Activated naive CD4-positive, alpha-beta T cell (primary cell): ENCODE results near the gene SLC15A1.

Source experiments
- DNase-seq, 4 experiments: peaks; one replicate each; lab custom pipeline; 2025; lab: John Stamatoyannopoulos, UW

SLC15A1 gene

GRCh38 chr13:98751367-98751782, 1.1 kb downstream of the SLC15A1 start:
- DNase-seq = no peak

GRCh38 chr13:98749501-98749900, 3.0 kb downstream of the SLC15A1 start:
- DNase-seq = no peak

DNA sequence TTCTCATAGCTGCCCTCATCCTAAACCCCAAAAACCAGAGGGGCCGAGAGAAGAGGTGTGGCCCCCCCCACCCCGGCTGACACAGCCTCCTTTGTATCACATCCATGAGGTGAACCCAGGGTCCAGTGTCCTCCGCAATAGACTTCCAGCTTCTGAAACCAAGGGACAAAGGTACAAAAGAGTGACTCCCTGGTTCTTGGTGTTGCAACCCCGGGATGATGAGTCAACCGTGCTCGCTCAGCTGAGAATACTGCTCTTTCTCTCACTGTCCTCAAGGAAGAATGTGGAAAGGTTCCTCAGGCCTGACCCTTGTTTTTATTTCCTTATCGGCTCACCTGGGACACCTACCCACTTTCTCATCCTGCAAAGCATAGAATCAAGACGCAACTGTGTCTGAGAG, 5.5 kb downstream of the SLC15A1 start:
- no peak for DNase-seq

- no peak for DNase-seq
Observed at GRCh38 chr13:98743377-98743776, 9.1 kb downstream of the SLC15A1 start.

DNA sequence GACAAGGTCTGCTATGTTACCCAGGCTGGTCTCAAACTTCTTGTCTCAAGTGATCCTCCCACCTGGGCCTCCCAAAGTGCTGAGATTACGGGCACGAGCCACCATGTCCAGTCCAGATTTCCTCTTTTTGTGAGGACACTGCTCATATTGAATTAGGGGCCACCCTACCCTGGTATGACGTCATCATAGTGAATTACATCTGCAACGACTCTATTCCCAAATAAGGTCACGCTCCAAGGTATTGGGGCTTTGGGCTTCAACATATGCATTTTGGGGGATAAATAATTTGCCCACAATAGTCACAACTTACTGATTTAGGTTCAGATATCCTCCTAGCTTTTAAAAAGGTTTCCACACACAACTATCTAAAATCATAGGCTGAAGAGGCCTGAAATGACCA, 9.5 kb downstream of the SLC15A1 start:
- DNase-seq = no peak

- no peak for DNase-seq
Observed at GRCh38 chr13:98741741-98742435, 10.6 kb downstream of the SLC15A1 start.

DNA sequence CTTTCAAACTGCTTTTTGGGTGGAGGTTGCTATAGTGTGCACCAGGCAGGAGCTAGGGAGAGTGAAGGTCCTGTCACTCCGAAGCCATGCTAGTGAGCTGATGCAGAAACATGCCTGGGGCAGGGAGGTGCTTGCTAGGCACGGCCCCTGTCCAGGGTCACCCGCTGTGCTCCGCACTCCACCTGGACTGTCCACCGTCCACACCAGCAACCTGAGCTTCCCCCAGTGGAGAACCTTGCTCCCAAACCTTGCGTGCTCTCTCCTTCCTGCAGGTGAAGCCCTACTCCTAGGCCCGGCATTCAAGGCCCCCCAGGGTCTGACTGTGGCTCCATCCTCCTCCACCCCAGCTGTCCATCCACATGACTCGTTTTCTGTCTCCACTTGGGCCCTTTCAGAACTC, 12.3 kb downstream of the SLC15A1 start:
- no peak for DNase-seq

DNA sequence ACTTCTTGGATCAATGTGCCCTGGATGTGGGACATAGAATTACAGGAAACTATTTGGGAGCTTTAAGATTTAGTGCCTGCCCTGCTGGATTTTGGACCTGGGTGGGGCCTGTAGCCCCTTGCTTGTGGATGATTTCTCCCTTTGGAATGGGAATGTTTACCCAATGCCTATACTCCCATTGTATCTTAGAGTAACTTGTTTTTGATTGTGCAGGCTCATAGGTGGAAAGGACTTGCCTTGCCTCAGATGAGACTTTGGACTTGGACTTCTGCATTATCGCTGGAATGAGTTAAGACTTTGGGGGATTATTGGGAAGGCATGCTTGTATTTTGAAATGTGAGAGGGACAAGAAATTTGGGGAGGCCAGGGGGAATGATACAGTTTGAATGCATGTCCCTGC, 13.5 kb downstream of the SLC15A1 start:
- no peak for DNase-seq

DNA sequence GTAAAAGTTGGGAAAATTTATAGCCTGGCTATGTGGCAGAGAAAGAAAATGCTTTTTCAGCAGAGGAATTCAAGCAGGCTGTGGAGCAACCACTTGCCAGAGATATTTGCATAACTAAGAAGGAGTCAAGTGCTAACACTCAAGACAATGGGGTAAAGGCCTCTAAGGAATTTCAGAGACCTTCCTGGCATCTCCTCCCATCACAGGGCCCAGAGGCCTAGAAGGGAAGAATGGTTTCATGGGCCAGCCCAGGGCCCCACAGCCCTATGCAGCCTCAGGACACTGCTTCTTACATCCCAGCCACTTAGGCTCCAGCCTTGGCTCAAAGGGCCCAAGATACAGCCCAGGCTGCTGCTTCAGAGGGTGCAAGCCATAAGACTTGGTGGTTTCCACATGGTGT, 14.3 kb downstream of the SLC15A1 start:
- no peak for DNase-seq

DNA sequence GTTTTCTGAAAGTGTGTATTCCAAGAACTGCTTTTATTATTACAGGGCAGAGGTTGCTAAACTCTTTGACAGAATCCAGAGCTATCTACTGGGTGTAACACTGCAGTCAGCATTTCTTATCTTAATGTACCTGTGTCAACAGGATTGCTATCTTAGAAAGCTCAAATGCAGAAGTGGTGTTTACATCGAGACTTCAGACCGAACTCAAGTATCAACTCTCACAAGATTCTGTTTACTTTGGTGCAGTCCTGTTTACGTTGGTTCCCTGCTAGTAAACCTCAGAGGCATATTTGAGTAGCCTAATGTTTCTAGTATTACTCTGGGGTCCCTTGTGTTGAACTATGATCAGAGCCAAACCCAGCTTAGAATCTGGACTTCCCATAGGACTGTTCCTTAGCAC, 20.5 kb downstream of the SLC15A1 start:
- no peak for DNase-seq

DNA sequence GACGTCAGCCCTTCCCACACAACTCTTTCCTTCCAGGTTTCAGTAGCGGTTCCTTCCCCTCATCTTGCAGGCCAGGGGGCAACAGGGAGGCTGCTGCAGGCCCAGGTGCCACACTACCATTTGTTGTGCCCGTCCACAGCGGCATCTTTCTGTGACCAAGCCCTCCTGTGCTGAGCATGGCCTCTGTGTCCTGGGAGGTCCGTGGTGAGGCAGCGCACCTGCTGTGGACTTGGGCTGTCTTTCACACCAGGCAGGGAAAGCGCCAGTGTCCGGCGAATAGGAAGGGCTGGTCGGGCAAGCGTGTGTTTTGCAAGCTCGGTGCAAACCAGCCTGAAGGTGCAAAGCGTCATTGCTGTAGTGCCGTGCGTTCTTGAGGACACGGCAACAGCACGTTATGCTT, 21.4 kb downstream of the SLC15A1 start:
- no peak for DNase-seq

DNA sequence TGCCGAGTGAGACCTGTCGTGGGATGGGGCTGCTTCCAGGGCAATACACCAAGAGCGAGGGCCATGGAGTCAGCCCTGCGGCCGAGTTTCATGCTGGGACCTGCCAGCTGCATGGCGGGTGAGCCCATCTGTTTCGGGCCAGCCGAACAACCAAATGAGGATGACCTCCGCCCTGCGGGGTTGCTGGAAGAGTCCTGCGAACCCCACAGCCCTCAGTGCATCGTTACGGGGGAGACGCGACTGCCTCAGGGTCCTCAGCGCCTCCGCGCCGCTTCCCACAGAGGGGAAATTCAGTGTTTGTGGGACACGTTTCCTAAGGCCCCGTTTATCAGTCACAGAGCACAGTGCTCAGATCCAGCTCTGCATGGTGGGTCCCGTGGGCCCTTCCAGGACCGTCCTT, 22.0 kb downstream of the SLC15A1 start:
- no peak for DNase-seq

DNA sequence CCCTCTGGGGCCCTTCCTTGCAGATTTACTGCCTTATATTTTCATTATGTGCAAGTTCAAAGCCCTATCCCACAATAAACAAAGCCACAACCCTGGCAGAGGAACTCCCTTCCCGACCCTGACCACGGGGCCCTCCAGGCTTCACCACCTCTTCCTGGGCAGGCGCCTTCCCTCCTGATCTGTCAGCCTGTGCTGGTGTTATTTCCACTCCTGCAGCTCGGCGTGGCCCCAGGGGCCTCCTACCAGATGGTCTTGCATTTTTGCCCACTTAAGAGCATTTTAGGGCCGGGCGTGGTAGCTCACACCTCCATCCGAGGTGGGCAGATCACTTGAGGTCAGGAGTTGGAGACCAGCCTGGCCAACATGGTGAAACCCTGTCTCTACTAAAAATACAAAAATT, 22.8 kb downstream of the SLC15A1 start:
- DNase-seq = no peak

- no peak for DNase-seq
Observed at GRCh38 chr13:98722958-98723357, 29.5 kb downstream of the SLC15A1 start.

GRCh38 chr13:98721825-98722510, 30.5 kb downstream of the SLC15A1 start:
- DNase-seq = no peak

GRCh38 chr13:98719527-98720250, 32.8 kb downstream of the SLC15A1 start:
- DNase-seq = no peak

GRCh38 chr13:98717891-98718290, 34.6 kb downstream of the SLC15A1 start:
- no peak for DNase-seq

DNA sequence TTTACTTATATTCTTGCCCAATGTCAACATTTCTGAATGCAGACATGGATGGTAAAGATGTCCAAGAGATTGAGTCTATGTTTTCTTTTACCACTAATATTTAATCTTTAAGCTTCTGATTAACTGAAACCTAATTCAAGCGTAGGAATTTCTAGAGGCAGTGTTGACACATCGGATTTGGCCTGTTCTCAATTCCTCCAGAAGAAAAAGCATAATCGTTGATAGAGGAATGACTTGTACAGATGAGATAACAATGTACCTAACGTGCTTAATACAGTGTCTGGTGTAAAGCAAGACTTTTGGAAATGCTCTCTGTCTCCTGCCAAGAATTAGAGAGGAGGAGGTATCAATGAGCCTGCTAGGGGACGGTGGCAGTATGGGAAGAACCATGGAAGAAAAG, 35.2 kb downstream of the SLC15A1 start:
- no peak for DNase-seq

DNA sequence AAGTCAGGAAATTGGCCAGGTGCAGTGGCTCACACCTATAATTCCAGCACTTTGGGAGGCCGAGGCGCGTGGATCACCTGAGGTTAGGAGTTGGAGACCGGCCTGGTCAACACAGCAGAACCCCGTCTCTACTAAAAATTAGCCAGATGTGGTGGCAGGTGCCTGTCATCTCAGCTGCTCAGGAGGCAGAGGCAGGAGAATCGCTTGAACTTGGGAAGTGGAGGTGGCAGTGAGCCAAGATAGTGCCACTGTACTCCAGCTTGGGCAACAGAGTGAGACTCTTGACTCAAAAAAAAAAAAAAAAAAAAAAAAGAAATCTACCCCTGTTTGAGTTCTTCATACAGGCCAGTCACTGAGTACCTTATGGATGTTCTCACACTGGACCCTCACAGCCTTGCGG, 42.0 kb downstream of the SLC15A1 start:
- no peak for DNase-seq

DNA sequence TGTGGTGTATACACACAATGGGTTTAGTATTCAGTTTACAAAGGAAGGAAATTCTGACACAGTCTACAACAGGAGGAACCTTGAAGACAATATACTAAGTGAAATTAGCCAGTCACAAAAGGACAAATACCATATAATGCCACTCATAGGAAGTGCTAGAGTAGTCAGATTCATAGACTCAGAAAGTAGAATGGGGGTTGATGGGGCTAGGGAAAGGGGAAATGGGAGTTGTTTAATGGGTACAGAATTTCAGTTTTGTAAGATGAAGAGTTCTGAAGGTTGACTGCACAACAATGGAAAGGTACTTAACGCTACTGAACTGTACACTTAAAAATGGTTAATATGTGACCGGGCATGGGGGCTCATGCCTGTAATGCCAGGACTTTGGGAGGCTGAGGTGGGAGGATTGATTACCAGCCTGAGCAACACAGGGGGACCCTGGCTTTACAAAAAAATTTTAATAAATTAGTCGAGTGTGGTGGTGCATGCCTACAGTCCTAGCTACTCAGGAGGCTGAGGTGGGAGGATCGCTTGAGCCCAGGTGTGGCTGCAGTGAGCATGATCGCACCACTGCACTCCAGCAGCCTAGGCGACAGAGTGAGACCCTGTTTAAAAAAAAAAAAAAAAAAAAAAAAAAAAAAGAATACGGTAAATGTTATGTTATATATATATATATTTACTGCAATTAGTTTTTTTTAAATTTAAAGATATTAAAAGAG, 45.0 kb downstream of the SLC15A1 start:
- no peak for DNase-seq

GRCh38 chr13:98706446-98707110, 45.9 kb downstream of the SLC15A1 start:
- DNase-seq = no peak

- no peak for DNase-seq
Observed at GRCh38 chr13:98697791-98698190, 54.7 kb downstream of the SLC15A1 start.
